Bronchial epithelial cell (primary cell): Measurements from ENCODE around the gene FCRL6. TPM values are rescaled to one million over a fixed set of nuclear protein-coding genes. Genes with fewer than 3 reads are reported as not detected.

ENCODE experiments used
- total RNA-seq: library from RNA; depleted of rRNA; stranded (reverse); fragments of >200 nt; gene quantifications from 2 replicates; pipeline ENCODE4 v1.2.1, GENCODE V29; 2014

FCRL6 gene
- total RNA-seq, 1 donor from 2014 or later = not detected

Other genes with a start within 250 kb of the FCRL6 start
- gene APCS, start 214.5 kb upstream of the FCRL6 start, total RNA-seq = not detected in 2 replicates
- not detected in 2 replicates for gene CRP, start 87.8 kb upstream of the FCRL6 start, total RNA-seq
- gene DUSP23, start 21.4 kb upstream of the FCRL6 start, total RNA-seq = 53.5 and 72.7 TPM in 2 replicates
- not detected in 2 replicates for gene SLAMF8, start 24.5 kb downstream of the FCRL6 start, total RNA-seq
- gene VSIG8, start 60.3 kb downstream of the FCRL6 start, total RNA-seq = not detected in 2 replicates
- gene CFAP45, start 97.8 kb downstream of the FCRL6 start, total RNA-seq = 0.53 and 0.90 TPM in 2 replicates
- 265 and 283 TPM in 2 replicates for gene TAGLN2, start 123.1 kb downstream of the FCRL6 start, total RNA-seq
- gene IGSF9, start 143.3 kb downstream of the FCRL6 start, total RNA-seq = 6.3 and 16.8 TPM in 2 replicates
- 10.0 and 16.6 TPM in 2 replicates for gene SLAMF9, start 151.9 kb downstream of the FCRL6 start, total RNA-seq
- 1.9 and 2.1 TPM in 2 replicates for gene PIGM, start 229.6 kb downstream of the FCRL6 start, total RNA-seq